Measurements from ENCODE around the gene FAM229B. TPM values are rescaled to one million over a fixed set of nuclear protein-coding genes. Genes with fewer than 3 reads are reported as not detected.

Gene FAM229B
- total RNA-seq, 1 donor from 2014 or later = 32.2 TPM

- Histone ChIP-seq H3F3A (ENCODE audit: low read depth) (peaks cover 4% of the 10 kb centered on the region), H3K36me3 (no peaks in the 10 kb centered on the region), H3K4me1 (no peaks in the 10 kb centered on the region), H3K27me3 (no peaks in the 10 kb centered on the region), H3K9me3 (ENCODE audit: low read depth) (no peaks in the 10 kb centered on the region), H3K27ac (no peak overlapping the region), H2AFZ (replicated peaks) (no peak overlapping the region), H4K20me1 (ENCODE audit: low read depth) (no peaks in the 10 kb centered on the region), H3K9ac (no peak overlapping the region), H3K79me2 (ENCODE audit: low read depth) (no peaks in the 10 kb centered on the region), H3K4me3 (no peak overlapping the region), H3K4me2 (no peak overlapping the region)
- H3K27me3 Mint-ChIP-seq (ENCODE audit: insufficient read depth, low read depth) = no peaks in the 10 kb centered on the region
- H3K36me3 Mint-ChIP-seq = no peaks in the 10 kb centered on the region
- H3K4me1 Mint-ChIP-seq = no peaks in the 10 kb centered on the region
- no peak overlapping the region for H3K4me3 Mint-ChIP-seq
- no peak for TF ChIP-seq EZH2 (IDR thresholded peaks at IDR 0.05)
- TF ChIP-seq CTCF (IDR thresholded peaks at IDR 0.05) = no peak
- TF ChIP-seq EZH2phosphoT487 (IDR thresholded peaks at IDR 0.05) = no peak
- no peak for DNase-seq (ENCODE audit: low spot score)
- H3K27ac Mint-ChIP-seq = no peak overlapping the region
- H3K9me3 Mint-ChIP-seq = no peaks in the 10 kb centered on the region
These were observed 21.9 kb upstream of the FAM229B start for GRCh38 chr6:112065426-112065986.

GRCh38 chr6:112066606-112067005 is 20.8 kb upstream of the FAM229B start:
- Mint-ChIP-seq H3K9me3 (no peaks in the 10 kb centered on the region), H3K4me3 (no peak overlapping the region), H3K27ac (no peak overlapping the region), H3K36me3 (peaks cover under 1% of the 10 kb centered on the region), H3K4me1 (no peaks in the 10 kb centered on the region), H3K27me3 (ENCODE audit: insufficient read depth, low read depth) (no peaks in the 10 kb centered on the region)
- Histone ChIP-seq H3K4me1 (no peaks in the 10 kb centered on the region), H3K9ac (no peak overlapping the region), H4K20me1 (ENCODE audit: low read depth) (no peaks in the 10 kb centered on the region), H3K36me3 (no peaks in the 10 kb centered on the region), H3K4me2 (no peak overlapping the region), H3K27me3 (no peaks in the 10 kb centered on the region), H3K27ac (no peak overlapping the region), H3K9me3 (ENCODE audit: low read depth) (no peaks in the 10 kb centered on the region), H3K4me3 (no peak overlapping the region), H3K79me2 (ENCODE audit: low read depth) (no peaks in the 10 kb centered on the region), H2AFZ (replicated peaks) (no peak overlapping the region), H3F3A (ENCODE audit: low read depth) (peaks cover 4% of the 10 kb centered on the region)
- TF ChIP-seq EZH2 (IDR thresholded peaks at IDR 0.05) (no peak), CTCF (IDR thresholded peaks at IDR 0.05) (no peak), EZH2phosphoT487 (IDR thresholded peaks at IDR 0.05) (no peak)
- DNase-seq (ENCODE audit: low spot score) = no peak

GRCh38 chr6:112081569-112081968 is 5.8 kb upstream of the FAM229B start:
- Mint-ChIP-seq H3K27me3 (ENCODE audit: insufficient read depth, low read depth) (no peaks in the 10 kb centered on the region), H3K27ac (no peak overlapping the region)

More at GRCh38 chr6:112081569-112081968, 5.8 kb upstream of the FAM229B start:
- H3K4me1 Mint-ChIP-seq = peaks cover 7% of the 10 kb centered on the region
- Histone ChIP-seq H3K27me3 (no peaks in the 10 kb centered on the region), H4K20me1 (ENCODE audit: low read depth) (no peaks in the 10 kb centered on the region), H3K9ac (no peak overlapping the region), H3K4me3 (no peak overlapping the region), H3K4me1 (peaks cover 7% of the 10 kb centered on the region), H3K36me3 (no peaks in the 10 kb centered on the region), H3K4me2 (no peak overlapping the region), H3K79me2 (ENCODE audit: low read depth) (peaks cover 9% of the 10 kb centered on the region), H2AFZ (replicated peaks) (no peak overlapping the region), H3K27ac (no peak overlapping the region), H3K9me3 (ENCODE audit: low read depth) (no peaks in the 10 kb centered on the region), H3F3A (ENCODE audit: low read depth) (peaks cover 6% of the 10 kb centered on the region)
- DNase-seq (ENCODE audit: low spot score) = no peak
- no peak overlapping the region for H3K4me3 Mint-ChIP-seq
- no peaks in the 10 kb centered on the region for H3K9me3 Mint-ChIP-seq
- TF ChIP-seq CTCF (IDR thresholded peaks at IDR 0.05) = no peak
- TF ChIP-seq EZH2phosphoT487 (IDR thresholded peaks at IDR 0.05) = no peak
- TF ChIP-seq EZH2 (IDR thresholded peaks at IDR 0.05) = no peak
- peaks cover 10% of the 10 kb centered on the region for H3K36me3 Mint-ChIP-seq

Data from neural progenitor cell (in vitro differentiated cells).